Umbilical cord (tissue), 2 donors: ENCODE results near the gene CHTF8. TPM values are rescaled to one million over a fixed set of nuclear protein-coding genes. Genes with fewer than 3 reads are reported as not detected.

ENCODE experiments used
- DNase-seq: peaks from one replicate; pipeline ENCODE4 v3.0.0-alpha.2; 2015; ENCODE audit warnings: low spot score
- total RNA-seq: library from RNA; depleted of rRNA; stranded (reverse); fragments of >200 nt; gene quantifications from one replicate; pipeline ENCODE4 v1.2.3, GENCODE V29; 2014; ENCODE audit warnings: low replicate concordance; ENCODE audit not compliant: insufficient read depth

The CHTF8 gene
- total RNA-seq, 1 donor from 2014 or later, result 46.5 TPM

- no peak for DNase-seq
These were observed 47.2 kb downstream of the CHTF8 start for GRCh38 chr16:69085032-69085695.

DNA sequence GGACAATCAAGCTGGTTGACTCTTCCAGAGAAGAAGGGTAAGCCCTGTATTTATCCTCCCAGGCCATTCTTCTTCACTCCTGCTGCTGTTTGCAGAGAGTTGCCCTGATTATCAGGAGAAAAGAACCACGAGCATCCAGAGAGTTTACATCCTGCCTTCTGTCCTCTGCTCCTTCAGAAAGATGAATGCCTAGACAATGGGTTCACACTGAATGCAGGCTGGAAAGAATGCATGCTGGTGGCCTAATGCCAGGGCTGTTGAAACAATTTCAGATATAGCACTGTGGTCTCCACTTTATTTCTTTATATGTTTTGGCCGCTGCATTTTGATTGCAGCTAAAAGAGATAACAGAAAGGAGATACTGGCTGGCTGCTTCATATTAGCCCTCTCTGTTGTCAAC is 48.1 kb downstream of the CHTF8 start:
- no peak for DNase-seq

DNA sequence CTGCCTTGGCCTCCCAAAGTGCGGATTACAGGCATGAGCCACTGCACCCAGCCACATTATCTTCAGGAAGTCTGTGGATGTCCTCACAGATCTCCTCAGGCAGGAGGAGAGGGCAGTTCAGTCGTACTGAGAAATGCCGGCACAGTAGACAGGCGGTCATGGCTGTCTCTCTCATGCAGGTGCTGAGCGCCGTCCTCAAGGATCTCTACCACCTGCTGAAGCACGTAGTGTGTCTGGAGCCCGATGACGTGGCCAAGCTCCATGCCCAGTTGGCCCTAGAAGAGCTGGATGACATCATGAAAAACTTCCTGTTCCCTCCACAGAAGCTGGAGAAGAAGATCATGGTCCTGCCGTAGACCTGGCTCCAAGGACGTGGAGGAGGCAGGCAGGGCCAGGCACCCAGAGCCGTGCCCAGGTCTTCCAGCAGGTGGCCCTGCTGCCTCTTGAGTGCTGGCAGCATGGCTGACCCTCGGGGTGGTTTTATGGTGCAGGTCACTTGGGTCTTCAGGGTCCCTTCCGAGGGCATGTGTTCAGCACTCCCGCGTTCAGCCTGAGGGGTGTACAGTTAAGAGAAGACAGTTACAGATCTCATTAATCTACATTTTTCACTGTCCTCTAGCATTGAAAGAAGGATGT is 49.0 kb downstream of the CHTF8 start:
- DNase-seq, result no peak

- no peak for DNase-seq
These were observed 52.7 kb downstream of the CHTF8 start for GRCh38 chr16:69079697-69080096.

DNA sequence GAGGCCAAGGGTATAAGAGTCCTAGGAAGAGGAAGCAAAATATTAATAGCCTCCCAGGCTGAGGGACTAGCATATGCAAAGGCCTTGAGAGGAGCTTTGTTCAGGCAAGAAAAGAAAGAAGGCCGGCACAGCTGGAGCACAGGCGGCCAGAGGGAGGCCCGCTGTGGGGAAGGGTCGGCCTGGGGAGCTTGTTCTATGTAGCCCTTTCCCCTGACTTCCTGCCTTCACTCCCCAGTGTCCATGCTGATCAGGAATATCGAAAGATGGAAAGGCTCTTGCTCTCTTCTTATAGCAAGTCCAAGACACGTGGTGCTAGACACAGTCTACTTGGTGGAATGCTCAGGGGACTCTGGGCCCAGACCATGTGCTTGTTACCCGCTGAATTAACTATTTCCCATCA is 54.3 kb downstream of the CHTF8 start:
- no peak for DNase-seq

DNA sequence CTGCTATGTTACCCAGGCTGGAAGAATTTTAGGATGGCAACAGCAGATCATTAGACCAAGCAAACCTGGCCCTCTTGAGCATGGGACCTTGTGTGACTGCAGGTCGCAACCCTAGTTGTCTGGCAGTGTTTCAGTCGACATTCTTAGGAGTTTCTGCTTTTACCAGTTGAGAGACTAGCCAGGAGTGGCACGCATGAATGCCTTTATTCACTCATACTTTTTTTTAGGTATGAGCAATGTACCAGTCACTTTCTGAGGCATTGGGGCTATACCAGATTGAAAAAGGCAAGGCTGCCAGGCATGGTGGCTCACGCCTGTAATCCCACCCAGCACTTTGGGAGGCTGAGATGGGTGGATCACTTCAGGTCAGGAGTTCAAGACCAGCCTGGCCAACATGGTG is 55.1 kb downstream of the CHTF8 start:
- no peak for DNase-seq

DNA sequence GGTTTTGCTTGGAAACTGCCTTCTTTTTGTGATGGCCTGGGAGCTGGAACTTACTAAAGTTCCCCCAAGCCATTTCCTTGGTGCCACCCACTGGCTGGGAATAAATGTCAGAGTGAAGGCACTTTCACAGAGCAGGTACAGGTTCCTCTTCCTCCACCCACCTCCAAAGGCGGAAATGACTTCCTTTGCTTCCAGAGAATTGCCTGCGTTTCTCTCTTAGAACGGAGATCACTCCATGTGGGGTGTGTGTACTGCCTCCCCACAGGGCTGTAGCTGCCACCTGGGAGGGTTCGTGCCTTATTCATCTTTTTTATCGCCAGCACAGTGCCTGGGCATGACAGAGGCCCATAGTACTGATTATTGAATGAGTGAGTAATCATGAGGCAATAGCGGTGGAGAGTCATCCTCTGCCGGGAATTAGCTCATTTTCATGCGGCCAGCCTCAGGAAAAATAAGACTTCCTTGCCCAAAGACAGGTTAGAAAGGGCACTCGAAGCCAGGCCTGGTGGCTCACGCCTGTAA is 59.1 kb downstream of the CHTF8 start:
- DNase-seq, result no peak

DNA sequence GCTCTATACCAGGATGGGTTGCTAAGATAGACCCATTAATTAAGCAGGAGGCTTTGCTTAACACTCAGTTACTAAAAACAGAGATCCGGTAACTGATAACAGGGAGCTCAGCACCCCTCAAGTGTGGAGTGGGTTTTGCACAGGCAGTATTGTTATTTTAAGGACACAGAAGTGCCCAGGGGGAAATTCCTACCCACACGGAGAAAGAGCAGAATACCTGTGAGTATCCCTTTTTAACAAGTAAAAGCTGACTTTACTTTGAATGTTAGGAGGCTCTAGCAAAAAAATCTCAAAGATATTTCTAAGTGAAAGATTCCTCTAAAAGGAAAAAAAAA is 59.8 kb downstream of the CHTF8 start:
- DNase-seq, result no peak

DNA sequence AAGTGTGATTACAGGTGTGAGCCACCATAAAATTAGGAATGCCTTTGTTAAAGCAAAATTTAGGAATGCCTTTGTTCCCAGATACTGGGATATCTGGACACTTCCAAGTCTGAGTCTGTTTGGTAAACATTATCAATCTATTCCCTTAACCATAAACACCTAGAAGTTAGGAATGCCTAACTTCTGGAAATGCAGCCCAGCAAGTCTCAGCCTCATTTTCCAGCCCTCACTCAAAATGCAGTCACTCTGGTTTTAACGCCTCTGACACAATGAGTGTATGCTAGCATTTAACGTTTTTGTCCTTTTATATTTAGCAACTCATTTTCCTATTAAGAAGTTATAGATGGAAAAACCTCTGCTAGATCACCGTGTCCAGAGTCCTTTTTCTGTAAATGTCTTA is 61.4 kb downstream of the CHTF8 start:
- DNase-seq, result no peak

- no peak for DNase-seq
These were observed 62.9 kb downstream of the CHTF8 start for GRCh38 chr16:69069504-69069903.

Other genes starting within 250 kb of the CHTF8 start
- gene HAS3, start 26.9 kb downstream of the CHTF8 start, total RNA-seq, result 10.4 TPM
- 13.7 TPM for gene UTP4, start 61 bp upstream of the CHTF8 start, total RNA-seq
- 174 TPM for gene SNTB2, start 54.6 kb upstream of the CHTF8 start, total RNA-seq
- 44.5 TPM for gene VPS4A, start 178.8 kb upstream of the CHTF8 start, total RNA-seq
- gene PDF, start 198.0 kb upstream of the CHTF8 start, total RNA-seq, result 3.1 TPM
- 47.7 TPM for gene COG8, start 207.0 kb upstream of the CHTF8 start, total RNA-seq
- 12.5 TPM for gene NIP7, start 207.2 kb upstream of the CHTF8 start, total RNA-seq
- gene TMED6, start 219.2 kb upstream of the CHTF8 start, total RNA-seq, result not detected